ENCODE measurements around the gene PDZD2. TPM values are rescaled to one million over a fixed set of nuclear protein-coding genes. Genes with fewer than 3 reads are reported as not detected.

The PDZD2 gene
- total RNA-seq, 1 experiment from 2014 or later = 2.2 TPM

GRCh38 chr5:31640573-31640972 lies 1.6 kb downstream of the PDZD2 start:
- no peaks in the 10 kb centered on the region for H3K9me3 ChIP-seq (ENCODE audit: low read depth, low read length, poor library complexity, severe bottlenecking)
- peaks cover 3% of the 10 kb centered on the region for H3K4me1 ChIP-seq (ENCODE audit: insufficient read depth, low read length, poor library complexity, severe bottlenecking)
- peaks cover 13% of the 10 kb centered on the region for H3K27me3 ChIP-seq (replicated peaks; ENCODE audit: insufficient read depth, low read depth, low read length, poor library complexity)
- POLR2A ChIA-PET (ENCODE audit: low non-redundant PET) = no interaction called here
- DNase-seq (ENCODE audit: low spot score) = no peak
- TF ChIP-seq EZH2 (IDR thresholded peaks at IDR 0.05; ENCODE audit: borderline replicate concordance, low read depth, low read length, poor library complexity, severe bottlenecking) = no peak
- TF ChIP-seq, protein P1, sequence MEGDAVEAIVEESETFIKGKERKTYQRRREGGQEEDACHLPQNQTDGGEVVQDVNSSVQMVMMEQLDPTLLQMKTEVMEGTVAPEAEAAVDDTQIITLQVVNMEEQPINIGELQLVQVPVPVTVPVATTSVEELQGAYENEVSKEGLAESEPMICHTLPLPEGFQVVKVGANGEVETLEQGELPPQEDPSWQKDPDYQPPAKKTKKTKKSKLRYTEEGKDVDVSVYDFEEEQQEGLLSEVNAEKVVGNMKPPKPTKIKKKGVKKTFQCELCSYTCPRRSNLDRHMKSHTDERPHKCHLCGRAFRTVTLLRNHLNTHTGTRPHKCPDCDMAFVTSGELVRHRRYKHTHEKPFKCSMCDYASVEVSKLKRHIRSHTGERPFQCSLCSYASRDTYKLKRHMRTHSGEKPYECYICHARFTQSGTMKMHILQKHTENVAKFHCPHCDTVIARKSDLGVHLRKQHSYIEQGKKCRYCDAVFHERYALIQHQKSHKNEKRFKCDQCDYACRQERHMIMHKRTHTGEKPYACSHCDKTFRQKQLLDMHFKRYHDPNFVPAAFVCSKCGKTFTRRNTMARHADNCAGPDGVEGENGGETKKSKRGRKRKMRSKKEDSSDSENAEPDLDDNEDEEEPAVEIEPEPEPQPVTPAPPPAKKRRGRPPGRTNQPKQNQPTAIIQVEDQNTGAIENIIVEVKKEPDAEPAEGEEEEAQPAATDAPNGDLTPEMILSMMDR (conservative IDR thresholded peaks at IDR 0.05; ENCODE audit: low read depth, low read length) = no peak
- H3K4me3 ChIP-seq (ENCODE audit: low read depth, low read length, poor library complexity, severe bottlenecking) = no peak overlapping the region
- CTCF ChIA-PET = no interaction called here
- H3K36me3 ChIP-seq (ENCODE audit: insufficient read depth, low read length, poor library complexity, severe bottlenecking) = no peaks in the 10 kb centered on the region
- H3K27ac ChIP-seq (ENCODE audit: low read depth, low read length, poor library complexity, severe bottlenecking) = no peak overlapping the region
- intact Hi-C loops (cut with micrococcal nuclease; ENCODE audit: unreplicated experiment) = no loop called here
- no TSS peak for BruUV-seq (replicated peaks)

GRCh38 chr5:31641059-31641458 lies 2.1 kb downstream of the PDZD2 start:
- CTCF ChIA-PET = no interaction called here

DNA sequence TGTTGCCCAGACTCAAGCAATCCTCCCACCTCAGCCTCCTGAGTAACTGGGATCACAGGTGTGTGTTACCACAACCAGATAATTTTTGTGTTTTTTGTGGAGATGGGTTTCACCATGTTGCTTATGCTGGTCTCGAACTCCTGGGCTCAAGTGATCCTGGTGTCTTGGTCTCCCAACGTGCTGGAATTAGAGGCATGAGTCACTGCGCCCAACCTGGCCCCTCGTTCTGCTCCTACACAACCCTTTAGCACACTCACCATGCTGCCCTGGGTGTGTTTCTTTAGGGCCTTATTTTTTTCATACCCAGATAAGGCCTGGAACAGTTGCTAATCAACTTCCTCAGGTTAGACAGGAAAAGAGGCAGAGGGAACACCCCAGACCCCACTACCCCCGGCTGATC lies 2.6 kb downstream of the PDZD2 start:
- intact Hi-C loops (cut with micrococcal nuclease; ENCODE audit: unreplicated experiment) = no loop called here
- ChIA-PET POLR2A (ENCODE audit: low non-redundant PET) (no interaction called here), CTCF (no interaction called here)
- Histone ChIP-seq H3K4me3 (ENCODE audit: low read depth, low read length, poor library complexity, severe bottlenecking) (no peak overlapping the region), H3K9me3 (ENCODE audit: low read depth, low read length, poor library complexity, severe bottlenecking) (no peaks in the 10 kb centered on the region), H3K4me1 (ENCODE audit: insufficient read depth, low read length, poor library complexity, severe bottlenecking) (peaks cover 3% of the 10 kb centered on the region), H3K27me3 (replicated peaks; ENCODE audit: insufficient read depth, low read depth, low read length, poor library complexity) (peaks cover 13% of the 10 kb centered on the region), H3K36me3 (ENCODE audit: insufficient read depth, low read length, poor library complexity, severe bottlenecking) (no peaks in the 10 kb centered on the region), H3K27ac (ENCODE audit: low read depth, low read length, poor library complexity, severe bottlenecking) (no peak overlapping the region)
- TF ChIP-seq, protein P1 (conservative IDR thresholded peaks at IDR 0.05; ENCODE audit: low read depth, low read length) = no peak
- no peak for TF ChIP-seq EZH2 (IDR thresholded peaks at IDR 0.05; ENCODE audit: borderline replicate concordance, low read depth, low read length, poor library complexity, severe bottlenecking)
- no TSS peak for BruUV-seq (replicated peaks)
- no peak for DNase-seq (ENCODE audit: low spot score)

More at GRCh38 chr5:31641059-31641458, 2.1 kb downstream of the PDZD2 start:
- Histone ChIP-seq H3K4me1 (ENCODE audit: insufficient read depth, low read length, poor library complexity, severe bottlenecking) (peaks cover 3% of the 10 kb centered on the region), H3K4me3 (ENCODE audit: low read depth, low read length, poor library complexity, severe bottlenecking) (no peak overlapping the region), H3K9me3 (ENCODE audit: low read depth, low read length, poor library complexity, severe bottlenecking) (no peaks in the 10 kb centered on the region), H3K27me3 (replicated peaks; ENCODE audit: insufficient read depth, low read depth, low read length, poor library complexity) (peaks cover 13% of the 10 kb centered on the region), H3K27ac (ENCODE audit: low read depth, low read length, poor library complexity, severe bottlenecking) (no peak overlapping the region), H3K36me3 (ENCODE audit: insufficient read depth, low read length, poor library complexity, severe bottlenecking) (no peaks in the 10 kb centered on the region)
- TF ChIP-seq, protein P1 (conservative IDR thresholded peaks at IDR 0.05; ENCODE audit: low read depth, low read length) = no peak
- TF ChIP-seq EZH2 (IDR thresholded peaks at IDR 0.05; ENCODE audit: borderline replicate concordance, low read depth, low read length, poor library complexity, severe bottlenecking) = no peak
- POLR2A ChIA-PET (ENCODE audit: low non-redundant PET) = no interaction called here
- DNase-seq (ENCODE audit: low spot score) = no peak
- intact Hi-C loops (cut with micrococcal nuclease; ENCODE audit: unreplicated experiment) = no loop called here
- BruUV-seq (replicated peaks) = no TSS peak
